Measurements from ENCODE around the gene ATXN7L1. TPM values are rescaled to one million over a fixed set of nuclear protein-coding genes. Genes with fewer than 3 reads are reported as not detected.

Gene ATXN7L1
- total and polyA plus RNA-seq, 2 of the 8 experiments (the other 6 are each of a cell fraction or from before 2014, with no cell fraction given): 14.3 to 34.0 TPM

GRCh38 chr7:105680505-105681187 lies 195.8 kb downstream of the ATXN7L1 start (continued):
- no peak for TF ChIP-seq BCL11A (IDR thresholded peaks at IDR 0.05; ENCODE audit: low read depth in 2 of 2, low read length in 2 of 2)
- no peak for TF ChIP-seq SAP30 (IDR thresholded peaks at IDR 0.05; ENCODE audit: insufficient read depth, insufficient replicate concordance, low read length)

Measured in H1 (cell line).